ENCODE data around the gene PDE1A.

Gene PDE1A

DNA sequence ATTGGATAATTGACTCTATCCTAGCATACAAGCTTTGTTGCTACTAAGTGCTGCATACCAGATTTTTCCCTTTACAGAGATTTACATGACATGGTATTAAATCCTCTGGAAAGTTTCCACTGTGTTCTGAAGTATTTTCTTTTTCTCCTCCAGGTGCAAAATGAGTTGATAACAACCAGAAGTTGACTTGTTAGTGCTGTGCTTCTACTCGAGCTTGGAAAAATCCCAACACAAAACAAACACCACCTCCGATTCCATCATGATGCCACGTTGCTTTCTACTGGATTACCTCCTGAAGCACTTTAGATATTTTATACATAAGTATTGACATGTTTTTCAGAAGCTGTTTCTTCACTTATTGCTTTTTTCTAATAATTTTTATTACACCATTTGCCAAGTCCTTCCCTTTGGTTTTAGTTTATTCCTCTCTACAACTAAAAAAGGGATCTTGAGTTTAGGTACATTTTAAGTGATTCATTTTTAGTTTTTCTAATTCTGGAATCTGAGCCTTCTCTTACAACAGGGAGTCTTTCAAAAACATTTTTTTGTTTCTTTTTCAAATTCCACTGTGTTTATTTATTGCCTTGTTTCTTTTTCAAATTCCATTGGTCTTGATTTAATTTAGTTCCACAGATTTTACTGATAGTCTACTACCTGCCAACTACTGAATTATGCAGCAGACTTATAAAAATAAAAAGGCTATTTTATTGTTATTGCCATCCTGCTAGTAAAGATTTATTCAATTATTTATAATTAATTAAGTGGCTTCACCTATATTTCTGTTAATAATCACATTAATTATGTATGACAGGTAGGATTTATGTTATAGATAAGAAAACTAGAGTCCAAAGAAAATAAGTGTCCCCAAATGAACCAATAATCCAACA, 297.8 kb downstream of the PDE1A start:
- no peak for DNase-seq (ENCODE audit: low spot score)

DNA sequence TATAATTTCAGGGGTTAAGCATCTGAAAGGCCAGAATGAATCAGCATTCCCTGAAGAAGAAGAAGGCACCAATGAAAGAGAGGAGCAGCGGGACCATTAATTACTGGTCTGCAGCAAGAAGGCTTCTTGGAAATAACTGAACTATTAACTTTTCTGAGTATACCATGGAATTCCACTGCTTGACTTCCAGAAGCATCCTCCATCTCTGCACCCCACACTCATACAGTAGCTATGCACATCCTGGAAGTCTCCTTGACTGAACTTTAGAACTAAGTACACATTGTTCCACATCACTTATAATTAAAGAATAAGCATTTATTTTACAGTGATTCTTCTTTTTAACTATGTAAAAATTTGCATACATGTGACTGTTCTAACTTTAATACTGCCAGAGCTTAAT, 309.6 kb downstream of the PDE1A start:
- no peak for DNase-seq (ENCODE audit: low spot score)

DNA sequence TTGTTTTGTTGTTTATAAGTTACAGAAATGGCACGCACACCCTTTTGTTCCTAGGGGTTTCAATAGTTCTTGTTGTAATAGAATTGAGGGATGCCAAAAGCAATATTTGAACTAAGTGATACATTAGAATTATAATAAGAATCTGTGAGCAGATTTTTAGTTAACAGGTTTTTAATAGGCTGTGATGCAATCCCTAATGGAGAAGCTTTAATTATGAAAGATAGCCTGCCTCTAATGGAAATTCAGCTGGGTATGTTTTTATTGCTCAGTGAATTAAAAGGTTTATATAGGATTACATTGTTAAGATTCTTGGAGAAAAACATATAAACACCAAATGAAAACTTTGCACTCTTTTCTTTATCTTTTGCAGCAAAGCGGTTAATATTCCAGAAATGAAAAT, 310.1 kb downstream of the PDE1A start:
- no peak for DNase-seq (ENCODE audit: low spot score)

DNA sequence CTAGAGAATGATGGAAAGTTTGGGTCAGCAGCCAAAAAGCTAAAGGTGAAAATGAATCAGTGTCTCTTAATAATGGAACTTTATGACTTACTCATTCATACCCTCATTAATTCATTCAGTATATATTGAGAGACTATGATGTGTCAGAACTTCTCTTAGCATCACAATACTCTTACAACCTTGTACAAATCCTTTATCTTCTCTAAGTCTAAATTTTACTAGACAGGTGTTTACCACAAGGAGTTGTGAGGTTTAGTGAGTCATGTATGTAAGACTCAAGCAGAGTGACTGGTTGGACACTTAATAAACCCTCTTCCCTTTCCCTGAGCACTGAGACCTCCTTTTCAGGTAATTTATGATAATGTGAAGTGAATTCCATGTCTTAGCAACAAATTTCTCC, 311.6 kb downstream of the PDE1A start:
- no peak for DNase-seq (ENCODE audit: low spot score)

DNA sequence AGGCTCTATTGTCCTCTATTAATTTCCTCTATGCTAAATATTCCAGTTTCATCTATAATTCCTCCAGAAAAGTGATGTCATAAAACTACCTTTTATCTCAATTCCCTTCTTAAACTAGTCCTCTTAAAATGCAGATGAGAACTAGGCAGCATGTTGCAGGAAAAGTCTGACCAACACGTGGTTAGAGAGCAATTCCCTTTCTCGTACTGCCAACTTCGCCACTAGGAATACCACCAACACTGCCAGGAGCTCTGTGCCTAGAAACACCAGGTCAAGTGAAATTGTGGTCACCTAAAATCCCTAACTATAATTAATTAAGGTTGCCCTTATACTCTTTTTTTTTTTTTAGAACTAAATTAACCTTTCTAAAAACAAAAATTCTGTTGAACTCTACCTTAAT, 313.5 kb downstream of the PDE1A start:
- no peak for DNase-seq (ENCODE audit: low spot score)

DNA sequence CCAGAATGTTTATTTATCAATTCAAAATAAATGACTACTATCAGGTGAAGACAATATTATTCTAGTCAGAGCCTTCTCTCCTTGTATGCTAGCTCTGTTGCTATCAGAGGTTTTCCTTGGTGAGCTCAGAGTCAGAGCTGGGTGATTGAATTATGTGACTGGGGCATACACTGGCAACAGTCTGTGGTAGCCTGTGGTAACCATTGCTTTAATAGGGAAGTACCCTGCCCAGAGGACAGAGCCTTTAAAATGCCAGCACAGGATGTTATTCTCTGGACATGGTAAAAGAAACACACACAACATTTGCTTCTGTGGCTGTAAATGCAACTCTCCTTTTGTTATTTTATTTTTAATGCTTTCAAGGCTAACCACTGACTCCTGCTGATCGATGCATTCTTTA, 316.5 kb downstream of the PDE1A start:
- no peak for DNase-seq (ENCODE audit: low spot score)

DNA sequence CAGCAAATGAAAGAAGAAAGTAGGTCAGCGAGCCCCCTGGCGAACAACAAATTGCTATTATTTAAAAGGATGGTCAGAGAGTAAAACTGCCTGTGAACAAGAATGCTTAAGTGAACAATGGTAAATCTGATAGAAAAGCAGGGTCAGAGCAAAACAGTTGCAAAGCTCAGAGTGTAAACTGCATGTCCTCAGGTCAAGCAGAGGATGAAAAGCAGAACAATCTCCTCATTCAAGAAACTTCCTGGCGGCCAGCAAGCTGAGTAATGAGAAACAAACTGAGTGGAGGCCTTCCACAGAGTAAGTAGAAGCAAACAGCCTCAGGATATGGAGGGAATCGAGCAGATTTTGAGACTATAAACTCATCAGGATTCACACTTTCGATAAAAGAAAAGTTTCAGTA, 323.3 kb downstream of the PDE1A start:
- DNase-seq (ENCODE audit: low spot score): no peak

DNA sequence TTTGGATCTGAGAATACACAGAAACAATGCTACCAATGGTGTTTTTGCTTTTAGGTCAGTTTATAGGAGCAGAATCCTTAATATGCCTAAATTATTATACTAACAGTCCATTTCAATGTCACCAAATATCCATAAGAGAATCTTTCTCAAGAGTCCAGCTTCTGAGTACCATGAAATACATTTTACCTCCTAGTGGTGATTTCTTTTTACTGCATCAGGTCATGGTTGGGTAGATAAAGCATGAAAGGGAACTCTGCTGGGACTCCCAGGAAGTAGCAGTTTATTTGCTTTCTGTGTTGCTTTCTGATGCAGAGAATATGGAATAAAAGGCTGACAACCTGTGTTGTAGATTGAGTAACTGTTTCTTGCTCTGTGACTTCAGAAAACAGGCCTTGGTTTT, 325.6 kb downstream of the PDE1A start:
- DNase-seq (ENCODE audit: low spot score): peak; percentile 10

DNA sequence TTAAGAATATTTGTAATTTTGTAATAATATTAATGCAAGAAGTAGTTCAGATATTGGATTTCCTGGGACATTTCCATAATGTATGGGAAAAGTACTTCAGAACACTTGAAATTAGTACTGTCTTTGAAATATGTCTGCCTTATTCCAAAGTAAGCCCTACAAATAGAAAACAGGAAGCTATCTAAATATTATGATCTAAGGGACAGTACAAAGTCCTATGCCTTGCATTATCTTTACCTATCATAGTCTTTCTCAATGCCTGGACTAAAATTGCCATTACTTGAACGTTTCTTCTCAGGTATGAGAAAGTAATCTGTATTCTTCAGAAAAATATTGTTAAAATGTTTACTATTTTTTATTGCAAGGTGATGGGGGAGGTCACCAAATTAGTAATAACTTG, 328.2 kb downstream of the PDE1A start:
- DNase-seq (ENCODE audit: low spot score): no peak

DNA sequence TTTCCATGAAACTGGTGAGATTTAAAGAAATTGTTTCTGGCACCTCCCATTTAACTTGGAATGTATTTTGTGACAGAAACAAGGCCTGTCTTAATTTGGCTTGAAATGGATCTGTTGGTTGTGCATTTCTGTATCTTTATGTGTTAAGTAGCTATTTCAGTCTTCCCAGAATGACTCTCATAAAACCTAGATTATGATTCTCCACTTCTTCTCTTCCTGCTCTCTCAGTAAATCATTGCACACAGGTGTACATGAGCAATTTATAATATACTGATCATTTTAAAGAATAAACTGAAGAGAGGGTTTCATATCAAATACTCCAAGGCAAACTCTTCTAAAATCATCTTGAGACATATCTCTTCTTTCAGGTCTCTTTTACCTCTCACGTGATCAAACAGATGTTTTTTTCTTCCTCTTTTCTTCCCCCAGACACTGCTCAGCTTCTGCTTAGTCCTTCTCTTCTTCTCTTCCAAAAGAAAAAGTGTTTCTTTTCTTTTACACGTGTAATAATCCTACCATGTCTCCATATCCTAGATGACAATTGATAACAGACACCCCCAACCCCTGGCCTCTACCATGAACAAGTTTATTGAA, 329.2 kb downstream of the PDE1A start:
- DNase-seq (ENCODE audit: low spot score): no peak

DNA sequence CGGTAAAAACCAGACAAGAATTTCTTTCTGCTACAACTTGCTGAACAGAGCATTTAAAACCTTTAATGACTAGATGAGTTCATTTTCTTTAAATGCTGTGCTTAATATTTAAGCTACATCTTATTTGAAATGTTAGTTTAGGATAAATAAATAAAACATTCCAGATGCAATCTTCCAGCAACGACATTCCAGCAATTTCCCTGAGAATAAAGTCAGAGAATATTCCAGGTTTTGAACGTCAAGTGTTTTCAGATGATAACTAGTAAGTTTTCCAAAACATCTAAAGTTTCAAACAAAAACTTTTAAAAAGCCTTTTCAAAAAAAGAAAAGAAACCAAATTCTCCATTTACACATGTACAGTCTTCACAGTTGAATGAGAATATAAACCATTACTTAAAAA, 336.4 kb downstream of the PDE1A start:
- DNase-seq (ENCODE audit: low spot score): no peak

Data from iPS-NIHi11 (cell line).